22Rv1 (cell line): ENCODE results near the gene CNTRL.

Experiments used
- CTCF ChIP-seq: fragments of 450-650 bp; IDR thresholded peaks from 2 replicates; pipeline ENCODE4 v1.5.1; 2017; ENCODE audit warnings: mild to moderate bottlenecking
- ZFX ChIP-seq: fragments of 450-650 bp; IDR thresholded peaks from 2 replicates; pipeline ENCODE4 v1.6.1; 2017; ENCODE audit warnings: antibody characterized with exemption, borderline replicate concordance

GRCh38 chr9:121160025-121160424 lies 85.3 kb downstream of the CNTRL start:
- TF ChIP-seq ZFX = no peak
- TF ChIP-seq CTCF = no peak
